GM18502 (cell line): ENCODE data around the gene BOLL.
A peak's percentile ranks its signal among the peaks of the same experiment; 100 is the strongest.
"Not testable (repeated sequence)": the region's sequence is repeated elsewhere in the genome, so short reads cannot be mapped to it uniquely, and the experiment has no call there.

Source experiments
- ATAC-seq: cut with Tn5 transposase; IDR thresholded peaks from one replicate; pipeline ENCODE4 v1.9.1; 2021; ENCODE audit warnings: mild to moderate bottlenecking; ENCODE audit not compliant: unreplicated experiment, poor library complexity

BOLL gene

DNA sequence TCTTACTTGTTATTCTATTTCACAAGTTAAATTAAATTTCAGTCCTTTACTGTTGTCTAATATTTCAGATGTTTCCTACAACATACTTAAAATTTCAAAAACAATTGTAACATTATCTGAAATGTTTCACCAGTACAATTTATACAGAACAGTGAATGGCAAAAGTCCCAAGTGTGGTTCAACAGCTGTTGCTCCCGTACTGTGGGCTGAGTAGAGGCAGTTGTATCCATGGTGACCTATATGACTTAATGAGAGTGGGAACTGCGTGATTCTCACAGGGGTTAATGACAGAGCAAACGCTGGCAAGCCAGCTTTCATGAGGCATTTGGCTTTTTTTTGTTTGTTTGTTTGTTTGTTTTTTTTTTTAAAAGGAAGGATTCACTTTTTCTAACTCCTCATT lies 13.9 kb upstream of the BOLL start:
- ATAC-seq: no peak

DNA sequence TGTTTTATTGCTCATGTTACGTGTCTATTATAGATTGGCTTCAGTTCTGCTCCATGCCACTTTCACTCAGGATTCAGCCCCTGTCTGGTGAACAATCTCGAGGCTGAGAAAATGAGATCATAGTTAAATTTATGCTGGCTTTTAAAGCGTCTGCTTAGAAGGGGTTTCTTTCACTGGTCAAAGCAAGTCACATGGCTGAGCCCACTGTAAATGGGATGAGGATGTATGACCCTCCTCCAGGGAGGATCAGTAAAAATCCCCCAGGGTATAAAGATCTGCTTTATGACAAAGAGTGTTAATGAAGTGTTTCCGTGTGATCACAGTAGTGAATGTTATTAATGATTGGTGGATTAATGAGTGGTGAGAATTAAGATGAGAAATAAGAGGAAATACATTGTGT lies 13.1 kb upstream of the BOLL start:
- ATAC-seq: no peak

DNA sequence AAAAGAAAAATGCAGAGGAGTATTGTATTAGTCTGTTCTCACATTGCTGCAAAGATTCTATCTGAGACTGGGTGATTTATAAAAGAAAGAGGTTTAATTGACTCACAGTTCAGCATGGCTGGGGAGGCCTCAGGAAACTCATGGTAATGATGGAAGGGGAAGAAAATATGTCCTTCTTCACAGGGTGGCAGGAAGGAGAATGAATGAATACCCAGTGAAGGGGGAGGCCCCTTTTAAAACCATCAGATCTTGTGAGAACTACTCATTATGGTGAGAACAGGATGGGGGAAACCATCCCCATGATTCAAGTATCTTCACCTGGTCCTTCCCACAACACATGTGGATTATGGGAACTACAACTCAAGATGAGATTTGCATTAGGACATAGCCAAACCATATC lies 10.2 kb upstream of the BOLL start:
- ATAC-seq: no peak

DNA sequence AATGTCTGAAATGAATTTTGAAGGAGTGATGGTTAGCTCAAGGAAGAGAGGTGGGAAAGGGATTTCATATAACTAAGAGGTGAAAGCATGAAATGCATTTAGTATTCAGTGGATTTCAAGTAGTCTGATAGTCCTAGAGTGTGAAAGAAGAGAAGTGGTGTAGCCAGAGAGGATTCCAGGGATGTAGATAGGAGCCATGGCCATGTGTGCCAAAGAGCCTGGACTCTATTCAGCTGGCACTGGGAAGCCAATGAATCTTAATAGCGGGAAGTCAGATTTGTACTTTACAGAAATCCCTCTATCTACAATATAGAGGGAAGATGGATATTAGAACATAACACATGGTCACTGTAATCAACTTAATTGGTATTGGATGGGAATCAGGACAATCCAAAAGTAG lies 8.3 kb upstream of the BOLL start:
- ATAC-seq: no peak

DNA sequence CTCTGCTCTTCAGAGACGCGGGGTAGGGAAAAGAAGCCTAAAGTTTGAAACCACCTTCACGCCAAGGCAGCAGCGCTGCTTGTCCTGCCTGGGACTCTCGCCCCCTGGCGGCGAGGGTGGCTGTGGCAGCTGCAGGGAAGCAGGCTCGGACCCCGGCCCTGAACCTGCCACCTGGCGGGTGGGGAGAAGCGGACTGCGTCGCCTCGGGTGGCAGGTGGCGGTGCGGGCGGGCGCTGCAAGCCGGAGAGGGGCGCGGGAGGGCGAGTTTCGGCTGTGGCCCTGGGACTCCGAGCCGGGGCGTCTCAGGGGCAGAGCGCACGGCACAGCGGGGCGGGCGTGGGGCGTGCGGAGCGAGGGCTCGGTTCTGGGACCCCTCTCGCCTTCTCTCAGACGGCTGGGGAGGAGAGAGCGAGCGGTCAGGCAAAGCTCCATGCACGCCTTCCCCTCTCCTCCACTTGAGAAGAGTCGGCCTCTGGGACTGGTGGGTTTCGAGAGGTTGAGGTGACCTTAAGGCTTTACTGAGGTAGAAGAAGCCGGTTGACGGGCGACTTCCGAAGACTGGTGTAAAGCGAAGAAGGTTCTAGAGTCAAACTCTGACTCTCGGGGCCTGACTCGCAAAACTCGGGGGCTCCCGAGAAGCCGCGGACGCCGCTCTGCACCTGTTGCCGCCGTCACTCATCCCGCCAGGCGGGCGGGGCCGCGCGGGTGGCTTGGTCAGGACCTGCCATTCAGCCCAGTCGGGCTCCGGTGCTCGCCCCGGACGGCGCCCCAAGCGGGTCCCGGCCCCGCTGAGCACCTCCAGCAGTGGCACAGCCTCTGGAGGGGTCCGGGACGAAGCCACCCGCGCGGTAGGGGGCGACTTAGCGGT lies 1.1 kb upstream of the BOLL start:
- peak; percentile 65 for ATAC-seq

DNA sequence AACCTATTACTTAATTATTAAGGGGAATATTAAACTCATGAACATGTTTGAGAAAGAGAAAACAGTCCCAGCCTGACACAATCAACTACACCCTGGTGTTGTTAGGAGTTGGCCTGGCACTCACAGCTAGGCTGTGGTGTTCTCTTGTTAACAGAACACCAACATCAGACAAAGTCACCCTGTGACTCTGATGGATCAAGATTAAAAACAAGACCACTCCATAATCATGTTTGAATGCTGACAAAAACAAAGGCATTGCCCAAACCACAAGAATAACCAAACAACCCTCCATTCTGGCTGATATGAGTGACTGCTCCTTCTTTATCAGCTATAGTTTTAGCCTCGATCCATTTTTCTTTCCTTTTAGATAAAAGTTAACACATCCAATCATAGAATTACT lies 3.0 kb downstream of the BOLL start:
- ATAC-seq: no peak

DNA sequence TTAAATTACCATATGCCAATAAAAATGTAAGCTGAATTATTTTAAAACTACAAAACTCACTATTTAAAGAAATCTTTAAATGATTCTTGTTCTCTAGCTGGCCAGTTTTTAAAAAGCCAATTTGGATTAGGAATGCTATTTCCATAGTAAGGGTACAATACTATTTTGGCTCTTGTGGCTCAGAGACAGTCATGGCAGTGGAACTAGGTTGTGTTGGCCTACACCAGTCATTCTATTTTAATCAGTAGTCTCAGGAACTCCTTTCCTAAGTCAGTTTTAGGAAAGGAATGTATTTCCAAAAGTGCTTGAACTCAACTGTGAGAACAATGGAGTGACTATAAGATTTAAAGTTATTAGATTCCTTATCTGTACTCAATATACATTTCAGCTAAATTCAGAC lies 5.9 kb downstream of the BOLL start:
- ATAC-seq: no peak

DNA sequence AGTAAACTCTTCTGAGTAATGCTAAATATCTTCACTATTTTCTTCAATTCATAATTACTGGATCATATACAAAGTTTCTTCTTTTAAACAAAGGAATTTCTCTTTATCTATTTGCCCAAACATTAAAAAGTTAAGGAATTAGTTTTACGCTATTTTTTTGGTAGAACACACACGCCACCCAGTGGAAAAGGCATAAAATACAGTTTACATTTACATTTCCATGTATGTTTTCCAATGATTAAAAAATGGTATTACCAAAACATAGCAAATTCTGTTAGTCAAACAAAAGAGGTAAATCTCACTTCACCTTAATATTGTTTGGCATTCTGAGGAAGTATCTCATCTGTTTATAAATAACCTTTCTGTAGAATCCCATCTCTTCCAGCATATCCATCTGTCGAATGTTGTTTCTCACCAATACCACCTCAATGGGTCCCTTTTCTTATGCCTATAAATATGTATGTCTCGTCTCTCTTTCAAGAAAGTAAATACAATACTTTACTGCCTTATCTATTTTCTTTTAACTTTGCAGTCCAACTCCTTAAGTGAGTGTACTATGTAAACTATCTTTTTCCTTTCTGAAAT lies 7.2 kb downstream of the BOLL start:
- no peak for ATAC-seq

DNA sequence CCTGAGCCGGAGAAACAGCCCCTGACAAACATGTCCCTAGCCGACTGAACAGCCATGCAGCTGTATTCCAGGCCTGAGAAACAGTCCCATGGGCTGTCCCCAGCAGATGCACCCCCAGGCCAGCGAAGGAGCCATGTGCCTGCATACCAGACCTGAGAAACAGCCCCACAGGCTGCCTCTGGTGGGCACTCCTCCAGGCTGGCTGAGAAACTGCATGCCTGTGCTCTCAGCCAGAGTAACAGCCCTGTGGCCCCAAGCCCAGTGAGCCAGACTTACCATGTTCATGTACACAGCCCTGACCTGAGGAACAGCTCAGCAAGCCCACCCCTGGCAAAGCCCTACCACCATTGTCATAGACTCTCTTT lies 24.8 kb downstream of the BOLL start:
- no peak for ATAC-seq

DNA sequence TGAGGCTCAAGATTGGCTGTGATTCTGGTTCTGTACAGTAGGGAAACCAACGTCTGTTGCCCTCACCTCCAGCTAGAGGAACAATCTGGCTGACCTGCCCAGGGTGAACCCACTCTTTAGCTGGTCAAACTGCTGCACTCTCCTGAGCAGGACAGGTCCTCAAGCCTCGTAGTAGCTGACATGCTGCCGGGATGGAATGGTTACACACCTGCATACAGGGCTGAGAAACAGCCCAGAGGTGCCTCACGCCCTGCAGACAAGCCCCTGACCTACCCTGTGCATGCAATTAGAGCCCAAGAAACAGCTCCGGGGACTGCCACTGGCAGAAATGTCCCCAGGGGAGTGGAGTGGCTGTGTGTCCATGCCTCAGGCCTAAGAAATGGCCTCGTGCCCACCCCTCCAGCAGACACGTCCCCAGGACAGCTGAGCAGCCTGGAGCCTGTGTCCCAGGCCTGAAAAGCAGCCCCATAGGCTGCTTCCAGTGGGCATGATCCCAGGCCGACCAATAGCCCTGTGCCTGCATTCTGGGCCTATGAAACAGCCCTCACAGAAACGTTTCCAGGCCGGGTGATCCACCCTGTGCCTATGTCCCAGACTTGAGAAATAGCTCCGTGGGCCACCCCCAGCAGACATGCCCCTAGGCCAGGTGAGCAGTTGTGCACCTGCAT lies 25.4 kb downstream of the BOLL start:
- no peak for ATAC-seq

DNA sequence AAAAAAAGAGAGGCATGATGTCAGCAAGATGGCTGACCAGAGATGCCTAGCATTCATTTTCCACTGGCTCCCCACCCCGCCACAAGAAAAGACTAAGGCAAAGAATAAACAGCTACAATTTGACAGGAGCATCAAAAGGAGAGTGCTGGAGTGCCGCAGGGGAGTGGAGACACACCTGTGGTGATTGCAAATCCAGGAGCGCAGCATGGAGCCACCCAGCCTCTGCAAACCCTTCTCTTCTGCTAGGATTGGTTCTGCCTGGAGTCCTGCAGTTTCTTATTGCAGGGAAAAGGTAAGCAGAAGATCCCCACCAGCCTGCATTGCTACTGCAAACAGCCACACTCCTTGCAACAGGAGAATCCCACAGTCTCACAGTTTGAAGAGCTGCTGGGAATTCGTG lies 26.1 kb downstream of the BOLL start:
- ATAC-seq: no peak

DNA sequence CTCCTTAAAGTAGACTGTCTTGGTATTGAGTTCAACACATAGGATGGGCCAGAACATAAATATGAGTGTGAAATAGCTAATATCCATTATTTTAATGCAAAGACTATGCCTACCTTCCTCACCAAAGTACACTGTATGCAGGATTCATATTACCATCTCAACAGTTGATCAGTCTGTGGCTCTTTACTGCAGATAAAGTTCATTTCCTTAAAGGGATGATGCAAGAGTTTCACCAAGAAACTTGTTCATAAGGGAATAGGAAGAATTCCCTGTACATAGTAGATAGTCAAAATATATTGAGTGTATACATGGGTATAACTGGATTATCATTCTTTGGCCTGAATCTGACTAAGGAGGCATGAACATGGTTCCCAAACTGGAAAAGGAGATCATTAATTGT lies 44.9 kb downstream of the BOLL start:
- no peak for ATAC-seq

DNA sequence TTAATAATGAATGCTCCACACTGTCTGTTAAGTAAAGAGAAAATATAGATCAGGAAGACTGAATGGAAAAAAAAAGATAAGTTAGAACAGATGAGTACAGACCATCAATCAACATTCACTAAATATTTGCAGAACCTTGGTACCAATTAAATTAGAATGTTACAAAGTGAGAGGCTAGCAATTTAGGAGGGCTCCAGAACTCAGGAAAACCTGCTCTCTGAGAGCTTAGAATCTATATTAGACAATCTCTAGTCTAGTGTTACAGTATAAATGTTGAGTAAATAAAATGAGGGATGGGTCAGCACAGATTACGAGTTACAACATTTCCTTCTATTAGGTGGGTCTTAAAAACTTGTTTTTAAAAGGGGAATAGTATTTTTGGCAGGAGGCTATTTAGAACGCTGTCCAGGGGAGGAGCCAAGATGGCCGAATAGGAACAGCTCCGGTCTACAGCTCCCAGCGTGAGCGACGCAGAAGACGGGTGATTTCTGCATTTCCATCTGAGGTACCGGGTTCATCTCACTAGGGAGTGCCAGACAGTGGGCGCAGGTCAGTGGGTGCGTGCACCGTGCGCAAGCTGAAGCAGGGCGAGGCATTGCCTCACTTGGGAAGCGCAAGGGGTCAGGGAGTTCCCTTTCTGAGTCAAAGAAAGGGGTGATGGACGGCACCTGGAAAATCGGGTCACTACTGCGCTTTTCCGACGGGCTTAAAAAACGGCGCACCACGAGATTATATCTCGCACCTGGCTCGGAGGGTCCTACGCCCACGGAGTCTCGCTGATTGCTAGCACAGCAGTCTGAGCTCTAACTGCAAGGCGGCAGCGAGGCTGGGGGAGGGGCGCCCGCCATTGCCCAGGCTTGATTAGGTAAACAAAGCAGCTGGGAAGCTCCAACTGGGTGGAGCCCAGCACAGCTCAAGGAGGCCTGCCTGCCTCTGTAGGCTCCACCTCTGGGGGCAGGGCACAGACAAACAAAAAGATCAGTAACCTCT lies 56.3 kb downstream of the BOLL start:
- ATAC-seq: not testable (repeated sequence)

DNA sequence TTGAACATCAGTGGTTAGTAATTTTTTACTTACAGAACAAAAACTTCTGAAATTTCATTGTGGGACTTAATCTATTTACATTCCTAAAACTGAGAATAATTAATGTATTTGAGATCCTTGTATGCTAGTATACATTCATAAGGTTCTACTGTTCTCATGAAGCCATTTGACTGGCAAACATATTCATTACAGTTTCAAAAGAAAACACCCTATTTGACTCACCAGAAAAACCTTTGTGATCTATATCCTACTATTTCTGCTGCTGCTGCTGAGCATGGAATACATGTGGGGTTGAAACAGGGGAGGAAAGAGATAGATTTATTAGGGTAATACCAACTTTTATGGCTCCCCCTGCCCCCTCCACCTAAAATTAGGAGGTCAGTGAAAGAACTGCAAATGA lies 58.1 kb downstream of the BOLL start:
- ATAC-seq: no peak

DNA sequence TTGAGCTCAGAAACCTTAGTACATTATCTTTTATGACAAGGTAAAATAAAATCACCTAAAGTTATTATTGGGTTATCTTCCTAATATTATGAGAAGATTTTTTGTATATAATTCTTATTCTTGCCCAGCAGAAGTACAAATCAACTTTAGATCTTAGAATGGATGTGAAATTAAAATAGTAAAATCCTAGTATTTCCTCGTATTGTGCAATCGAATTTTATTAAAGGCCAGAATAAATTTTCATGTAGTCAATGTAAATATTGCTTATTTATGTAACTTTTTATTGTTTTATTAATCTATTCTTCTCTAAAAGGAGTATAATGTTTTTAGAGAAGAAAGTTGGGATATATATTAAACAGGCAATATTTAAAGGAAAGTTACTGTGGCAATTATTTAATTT lies 67.3 kb downstream of the BOLL start:
- ATAC-seq: no peak

DNA sequence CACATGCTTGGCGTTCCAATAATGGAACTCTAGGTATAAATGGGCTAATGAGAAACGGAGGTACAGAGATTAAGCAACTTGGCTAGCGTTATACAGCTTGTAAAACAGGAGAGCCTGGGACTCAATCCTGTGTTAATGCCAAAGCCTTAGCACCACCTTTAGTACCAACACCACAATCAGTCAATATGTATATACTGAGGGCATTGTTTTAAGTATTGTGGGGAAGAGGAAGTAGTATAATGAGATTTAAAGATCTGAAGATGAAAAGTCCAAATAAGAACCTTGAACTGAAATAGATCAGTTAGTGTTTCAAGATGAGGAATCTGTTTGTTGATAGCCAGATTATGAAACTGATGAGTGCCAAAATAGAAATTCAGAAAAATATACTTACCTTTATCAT lies 71.8 kb downstream of the BOLL start:
- ATAC-seq: no peak

DNA sequence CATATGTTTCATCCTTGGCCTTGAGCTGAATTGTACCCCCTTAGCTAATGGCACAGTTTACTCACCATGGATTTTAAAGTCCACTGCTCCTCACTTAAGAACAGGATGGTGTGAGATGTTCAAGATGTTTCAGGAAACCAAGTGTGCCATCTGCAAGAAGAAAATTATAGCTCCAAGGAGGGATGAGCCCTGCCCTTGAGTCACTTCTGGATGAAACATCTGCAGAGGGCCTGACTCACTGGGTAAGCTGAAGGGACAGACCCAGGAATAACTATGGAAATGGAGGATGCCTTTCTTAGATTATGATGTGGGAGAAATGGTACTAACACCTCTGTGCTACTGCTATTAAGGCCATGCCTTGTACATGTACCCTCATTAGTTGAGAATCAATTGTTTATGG lies 73.5 kb downstream of the BOLL start:
- ATAC-seq: no peak

DNA sequence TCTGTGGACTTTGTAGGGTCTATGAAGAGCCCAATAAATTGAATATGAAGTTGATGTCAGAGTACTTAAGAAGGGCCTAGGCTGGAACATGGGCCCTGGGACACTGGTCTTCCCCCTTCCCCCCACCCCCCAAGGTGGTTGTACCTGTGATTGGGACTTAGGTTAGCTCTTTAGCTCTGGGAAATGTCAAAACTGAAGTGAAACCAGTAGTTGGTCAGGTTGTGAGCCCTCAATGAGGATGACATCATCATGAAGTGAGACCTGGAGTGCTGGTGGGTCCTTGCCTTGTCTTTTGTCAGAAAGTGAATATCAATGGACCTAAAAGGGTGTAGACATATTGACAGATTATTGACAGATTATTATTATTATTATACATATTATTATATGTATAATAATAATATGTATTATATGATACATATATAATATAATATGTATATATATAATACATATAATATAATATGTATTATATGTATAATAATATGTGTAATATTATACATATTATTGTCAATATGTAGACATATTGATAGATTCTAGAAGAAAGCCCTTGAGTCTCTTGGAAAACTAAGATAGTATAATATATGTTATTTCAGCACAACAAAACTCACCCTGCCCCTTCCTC lies 74.6 kb downstream of the BOLL start:
- ATAC-seq: peak; percentile 85

DNA sequence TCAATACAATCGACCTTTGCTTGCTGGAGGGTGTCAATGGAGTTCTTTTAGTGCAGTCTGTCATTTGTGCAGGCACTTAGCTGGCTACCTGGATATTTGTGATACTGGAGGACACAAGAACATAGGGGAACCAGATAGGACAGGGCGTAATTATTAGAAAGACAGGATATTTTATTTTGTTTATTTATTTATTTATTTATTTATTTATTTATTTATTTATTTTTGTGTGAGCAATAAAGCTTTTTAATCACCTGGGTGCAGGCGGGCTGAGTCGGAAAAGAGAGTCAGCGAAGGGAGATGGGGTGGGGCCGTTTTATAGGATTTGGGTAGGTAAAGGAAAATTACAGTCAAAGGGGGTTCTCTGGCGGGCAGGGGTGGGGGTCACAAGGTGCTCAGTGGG lies 76.0 kb downstream of the BOLL start:
- not testable (repeated sequence) for ATAC-seq

DNA sequence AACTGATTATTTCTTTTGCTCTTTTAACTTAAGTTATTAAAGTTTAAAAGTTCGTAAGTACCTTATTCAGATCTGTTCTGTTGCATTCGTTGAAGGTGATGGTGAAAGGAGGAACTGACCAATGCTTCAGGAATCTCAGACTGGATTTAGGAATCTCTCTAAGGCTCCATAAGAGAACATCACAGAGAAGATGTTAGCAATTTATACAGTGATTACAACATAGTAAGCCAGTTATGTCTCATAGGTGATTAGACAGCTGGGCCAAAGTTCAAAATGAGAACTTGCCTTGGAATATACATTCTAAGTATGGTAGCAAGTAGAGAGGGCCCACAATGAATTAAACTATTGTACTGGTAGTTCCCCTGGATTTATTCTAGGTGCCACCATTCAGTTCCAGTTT lies 76.8 kb downstream of the BOLL start:
- no peak for ATAC-seq
